ENCODE measurements around the gene KCNJ8. TPM values are rescaled to one million over a fixed set of nuclear protein-coding genes. Genes with fewer than 3 reads are reported as not detected.

The KCNJ8 gene
- total RNA-seq, 4 donors from 2014 or later, result 1.1 to 6.5 (median 3.1) TPM

GRCh38 chr12:21764950-21765349 is 9.6 kb downstream of the KCNJ8 start:
- DNase-seq, result no peak
- TF ChIP-seq POLR2A (IDR thresholded peaks at IDR 0.05), result no peak
- no peak for TF ChIP-seq CTCF (IDR thresholded peaks at IDR 0.05)

GRCh38 chr12:21764065-21764464 is 10.4 kb downstream of the KCNJ8 start:
- H3K4me1 ChIP-seq, result no peaks in the 10 kb centered on the region
- no peak for DNase-seq
- intact Hi-C loops (cut with DNase I), result no loop called here
- H3K27ac ChIP-seq, result no peak overlapping the region
- no peak overlapping the region for H3K4me3 ChIP-seq
- WGBS, 2 donors, result 50 to 85% methylated on average over 2 of the region's 2 CpGs
- no peaks in the 10 kb centered on the region for H3K9me3 ChIP-seq
- TF ChIP-seq CTCF (IDR thresholded peaks at IDR 0.05) (no peak), POLR2A (IDR thresholded peaks at IDR 0.05) (no peak)
- H3K36me3 ChIP-seq, result no peaks in the 10 kb centered on the region
- no peaks in the 10 kb centered on the region for H3K27me3 ChIP-seq

More at GRCh38 chr12:21764950-21765349, 9.6 kb downstream of the KCNJ8 start:
- Histone ChIP-seq H3K36me3 (no peaks in the 10 kb centered on the region), H3K27ac (no peak overlapping the region), H3K4me1 (no peaks in the 10 kb centered on the region), H3K4me3 (no peak overlapping the region), H3K27me3 (no peaks in the 10 kb centered on the region), H3K9me3 (no peaks in the 10 kb centered on the region)
- intact Hi-C loops (cut with DNase I), result no loop called here
- WGBS, 2 donors, result 73 to 96% methylated on average over 4 of the region's 4 CpGs

- no peaks in the 10 kb centered on the region for H3K27me3 ChIP-seq
- WGBS, 2 donors, result 70 to 90% methylated on average over 2 of the region's 2 CpGs
- H3K36me3 ChIP-seq, result no peaks in the 10 kb centered on the region
- no peak for DNase-seq
- H3K4me1 ChIP-seq, result no peaks in the 10 kb centered on the region
- no peak overlapping the region for H3K4me3 ChIP-seq
- TF ChIP-seq POLR2A (IDR thresholded peaks at IDR 0.05) (no peak), CTCF (IDR thresholded peaks at IDR 0.05) (no peak)
- no peak overlapping the region for H3K27ac ChIP-seq
- intact Hi-C loops (cut with DNase I), result no loop called here
- H3K9me3 ChIP-seq, result no peaks in the 10 kb centered on the region
These were observed 11.0 kb downstream of the KCNJ8 start for GRCh38 chr12:21763531-21763930.

- WGBS, 2 donors, result 76 to 87% methylated on average over 5 of the region's 5 CpGs
- intact Hi-C loops (cut with DNase I), result no loop called here
- Histone ChIP-seq H3K27me3 (no peaks in the 10 kb centered on the region), H3K36me3 (no peaks in the 10 kb centered on the region), H3K4me1 (no peaks in the 10 kb centered on the region), H3K9me3 (no peaks in the 10 kb centered on the region), H3K27ac (no peak overlapping the region), H3K4me3 (no peak overlapping the region)
- TF ChIP-seq POLR2A (IDR thresholded peaks at IDR 0.05) (no peak), CTCF (IDR thresholded peaks at IDR 0.05) (no peak)
- DNase-seq, result no peak
These were observed 14.8 kb downstream of the KCNJ8 start for GRCh38 chr12:21759737-21760136.

GRCh38 chr12:21757735-21758134 is 16.8 kb downstream of the KCNJ8 start:
- 49 to 73% methylated on average over 2 of the region's 2 CpGs for WGBS, 2 donors
- Histone ChIP-seq H3K9me3 (no peaks in the 10 kb centered on the region), H3K27me3 (no peaks in the 10 kb centered on the region), H3K4me3 (no peak overlapping the region), H3K36me3 (no peaks in the 10 kb centered on the region), H3K27ac (no peak overlapping the region), H3K4me1 (no peaks in the 10 kb centered on the region)
- intact Hi-C loops (cut with DNase I), result no loop called here
- TF ChIP-seq POLR2A (IDR thresholded peaks at IDR 0.05), result no peak
- no peak for TF ChIP-seq CTCF (IDR thresholded peaks at IDR 0.05)
- DNase-seq, result no peak

Measured in esophagus squamous epithelium (tissue), 5 donors.